ENCODE data around the gene SLC10A7.

- TF ChIP-seq SP1 (IDR thresholded peaks at IDR 0.05) (no peak), REST (IDR thresholded peaks at IDR 0.05) (no peak), CTCF (IDR thresholded peaks at IDR 0.05; ENCODE audit: low read depth, low read length, missing input control) (no peak), ATF3 (IDR thresholded peaks at IDR 0.05) (no peak), RAD21 (IDR thresholded peaks at IDR 0.05) (no peak), GABPA (IDR thresholded peaks at IDR 0.05 in 1 of 2, conservative IDR thresholded peaks at IDR 0.05 in 1 of 2) (no peak), ZBTB33 (IDR thresholded peaks at IDR 0.05) (no peak), TAF1 (conservative IDR thresholded peaks at IDR 0.05) (no peak), RXRA (IDR thresholded peaks at IDR 0.05) (no peak), YY1 (IDR thresholded peaks at IDR 0.05) (no peak)
These were observed 260.7 kb downstream of the SLC10A7 start for GRCh38 chr4:146261041-146261440.
